Spleen (tissue), 11 donors: ENCODE measurements around the gene HMCN2. TPM values are rescaled to one million over a fixed set of nuclear protein-coding genes. Genes with fewer than 3 reads are reported as not detected.

Experiments used
- DNase-seq: peaks from one replicate; pipeline ENCODE4 v3.0.0-alpha.2; 2020
- H3K27ac ChIP-seq, 8 donors: fragments of 200-600 bp; sonication (generic) in 7 of 8; 1 replicate in 4 of 8; 2 replicates in 4 of 8; pipeline versions ENCODE4 v1.5.0 to v1.8.0; 2016 to 2021; ENCODE audit warnings: inconsistent platforms in 4 of 8, mild to moderate bottlenecking in 4 of 8, moderate library complexity in 1 of 8
- H3K27me3 ChIP-seq, 7 donors: fragments of 200-600 bp; sonication (generic) in 6 of 7; replicated peaks in 1 of 7; 1 replicate in 4 of 7; 2 replicates in 3 of 7; pipeline versions ENCODE4 v1.5.0 to v1.8.0; 2016 to 2021; ENCODE audit warnings: inconsistent platforms in 3 of 7, mild to moderate bottlenecking in 1 of 7
- H3K36me3 ChIP-seq, 6 donors: fragments of 200-600 bp; sonication (generic) in 5 of 6; 1 replicate in 4 of 6; 2 replicates in 2 of 6; pipeline versions ENCODE4 v1.5.0 to v1.8.0; 2016 to 2021; ENCODE audit warnings: inconsistent platforms in 2 of 6
- H3K4me1 ChIP-seq, 6 donors: fragments of 200-600 bp; sonication (generic) in 5 of 6; 1 replicate in 3 of 6; 2 replicates in 3 of 6; pipeline versions ENCODE4 v1.5.0 to v1.8.0; 2016 to 2021; ENCODE audit warnings: inconsistent platforms in 3 of 6
- H3K4me3 ChIP-seq, 8 donors: fragments of 200-600 bp; sonication (generic) in 7 of 8; 1 replicate in 4 of 8; 2 replicates in 4 of 8; pipeline versions ENCODE4 v1.5.0 to v1.8.0; 2016 to 2021; ENCODE audit warnings: inconsistent platforms in 4 of 8, mild to moderate bottlenecking in 4 of 8, moderate library complexity in 2 of 8
- H3K9me3 ChIP-seq, 8 donors: fragments of 200-600 bp; sonication (generic) in 7 of 8; 1 replicate in 4 of 8; 2 replicates in 4 of 8; pipeline versions ENCODE4 v1.5.0 to v1.8.0; 2016 to 2021; ENCODE audit warnings: inconsistent platforms in 4 of 8
- CTCF ChIP-seq, 11 experiments: fragments of 200-600 bp in 7 of 11; fragments of 450-650 bp in 4 of 11; sonication (generic) in 4 of 11; IDR thresholded peaks in 8 of 11; conservative IDR thresholded peaks in 3 of 11; 1 replicate in 7 of 11; 2 replicates in 4 of 11; pipeline versions ENCODE4 v1.4.0 to v1.8.0; 2016 to 2021; ENCODE audit warnings: antibody characterized with exemption in 11 of 11, inconsistent platforms in 4 of 11, mild to moderate bottlenecking in 1 of 11
- POLR2A ChIP-seq, 3 donors: fragments of 450-650 bp; IDR thresholded peaks; one replicate each; pipeline ENCODE4 v1.5.1; 2017; ENCODE audit warnings: antibody characterized with exemption in 3 of 3, mild to moderate bottlenecking in 1 of 3
- POLR2AphosphoS5 ChIP-seq, 3 donors: sonication (generic); formaldehyde crosslinking; IDR thresholded peaks; one replicate each; pipeline ENCODE4 v1.5.1; 2017; ENCODE audit warnings: antibody characterized with exemption in 3 of 3
- WGBS, 5 donors: extraction: QIAGEN DNeasy Blood & Tissue Kit in 3 of 5; methylation state at CpG; one replicate each; pipeline versions ENCODE4 v1.1.5 to v1.1.7; 2013 to 2018; 5-methylcytosine and 5-hydroxymethylcytosine counted together
- intact Hi-C: fragments of 100-400 bp; cut with DNase I; formaldehyde crosslinking; loops from one replicate; pipeline ENCODE4 v1.15.0; 2023; ENCODE audit warnings: low total_unique reads
- polyA plus RNA-seq, 3 donors: library from polyadenylated mRNA; stranded (reverse); fragments of 200-250 nt; gene quantifications; one replicate each; pipeline ENCODE4 v1.2.1, GENCODE V29; 2013
- total RNA-seq, 7 donors: library from RNA; depleted of rRNA in 3 of 7; stranded (reverse); fragments of >200 nt in 3 of 7; fragmentation: NEBNext Ultra II Directional in 4 of 7; extraction: Animal tissue kit (Norgen Biotek cat#: 25700) in 4 of 7; gene quantifications; one replicate each; pipeline versions ENCODE4 v1.1.0 to v1.2.1, GENCODE V29; 2016 to 2021
- donor health status: healthy with polysubstance abuse.
- donor health status: DM: no; HTN: no; CAD: no; lungs with moderate emphysema.
- donor health status: DM: no; HTN: no; CAD: no.
- donor health status: Bipolar disorder and iron deficiency.
- donor health status: healthy.
- donor health status: DM: no; HTN: no; CAD: no.
- donor health status: DM: yes; HTN: yes; CAD: no.

HMCN2 gene
- total and polyA plus RNA-seq, 10 donors = 0.09 to 1.9 (median 0.73) TPM

DNA sequence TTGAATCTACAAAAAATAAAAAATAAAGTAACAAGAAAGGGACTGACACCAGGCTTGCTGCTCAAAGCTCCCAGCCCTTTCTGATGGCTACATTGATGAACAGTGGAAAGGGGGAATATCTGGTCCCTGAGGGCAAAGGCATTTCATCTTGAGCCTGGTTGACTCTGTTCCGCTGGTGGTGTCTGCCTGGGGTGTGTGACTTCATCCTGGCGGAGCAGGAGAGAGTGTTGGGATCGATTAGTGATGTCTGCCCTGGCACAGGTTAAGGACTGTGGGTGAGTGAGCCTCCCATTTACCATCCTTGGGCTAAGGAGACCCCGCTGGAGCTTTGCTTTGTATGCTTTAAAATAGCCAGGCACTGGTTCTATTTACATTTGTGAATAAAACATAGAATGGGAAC is 122.3 kb downstream of the HMCN2 start:
- Histone ChIP-seq H3K9me3 (no peaks in the 10 kb centered on the region), H3K4me1 (no peaks in the 10 kb centered on the region), H3K27me3 (peaks cover 0 to 50% (median 4%) of the 10 kb centered on the region in 7 donors), H3K27ac (no peak overlapping the region), H3K36me3 (no peaks in the 10 kb centered on the region), H3K4me3 (no peak overlapping the region)
- TF ChIP-seq POLR2A (IDR thresholded peaks at IDR 0.05) (no peak), CTCF (IDR thresholded peaks at IDR 0.05 in 8 of 11, conservative IDR thresholded peaks at IDR 0.05 in 3 of 11) (no peak), POLR2AphosphoS5 (IDR thresholded peaks at IDR 0.05) (no peak)
- WGBS, 5 donors = 81 to 91% (median 84%) methylated on average over 4 of the region's 4 CpGs
- intact Hi-C loops = no loop called here
- no peak for DNase-seq

GRCh38 chr9:130390390-130390789 is 124.8 kb downstream of the HMCN2 start:
- peaks cover 0 to 43% (median 3%) of the 10 kb centered on the region in 7 donors for H3K27me3 ChIP-seq
- no peak for DNase-seq
- no peaks in the 10 kb centered on the region for H3K36me3 ChIP-seq
- intact Hi-C loops = no loop called here
- WGBS, 5 donors = 56 to 74% (median 62%) methylated on average over 7 of the region's 7 CpGs
- H3K4me1 ChIP-seq = no peaks in the 10 kb centered on the region
- TF ChIP-seq POLR2A (IDR thresholded peaks at IDR 0.05) (no peak), POLR2AphosphoS5 (IDR thresholded peaks at IDR 0.05) (no peak), CTCF (IDR thresholded peaks at IDR 0.05 in 8 of 11, conservative IDR thresholded peaks at IDR 0.05 in 3 of 11) (no peak)
- H3K4me3 ChIP-seq = no peak overlapping the region
- H3K27ac ChIP-seq = no peak overlapping the region
- H3K9me3 ChIP-seq = no peaks in the 10 kb centered on the region

- Histone ChIP-seq H3K4me1 (no peaks in the 10 kb centered on the region), H3K36me3 (no peaks in the 10 kb centered on the region), H3K9me3 (no peaks in the 10 kb centered on the region), H3K4me3 (no peak overlapping the region), H3K27me3 (peaks cover 0 to 37% (median 0%) of the 10 kb centered on the region in 7 donors), H3K27ac (no peak overlapping the region)
- intact Hi-C loops = no loop called here
- no peak for TF ChIP-seq POLR2AphosphoS5 (IDR thresholded peaks at IDR 0.05)
- no peak for TF ChIP-seq POLR2A (IDR thresholded peaks at IDR 0.05)
- no peak for TF ChIP-seq CTCF (IDR thresholded peaks at IDR 0.05 in 8 of 11, conservative IDR thresholded peaks at IDR 0.05 in 3 of 11)
- DNase-seq = no peak
- WGBS, 5 donors = 87 to 100% (median 94%) methylated on average over 9 to 27 of the region's 27 CpGs
These were observed 125.4 kb downstream of the HMCN2 start for GRCh38 chr9:130390986-130391385.

DNA sequence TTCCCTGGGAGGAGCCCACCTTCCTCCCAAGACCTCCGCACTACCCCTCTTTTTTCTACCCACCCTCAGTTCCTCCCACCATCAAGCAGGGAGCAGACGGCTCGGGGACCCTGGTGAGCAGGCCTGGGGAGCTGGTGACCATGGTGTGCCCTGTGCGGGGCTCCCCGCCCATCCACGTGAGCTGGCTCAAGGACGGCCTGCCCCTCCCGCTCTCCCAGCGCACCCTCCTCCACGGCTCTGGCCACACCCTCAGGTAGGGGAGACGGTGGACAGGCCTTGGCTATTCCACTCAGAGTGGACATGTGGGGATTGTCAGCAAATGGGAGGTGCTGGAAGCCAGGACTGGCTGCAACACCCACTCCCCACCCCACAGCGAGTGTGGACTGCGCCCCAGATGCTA is 126.3 kb downstream of the HMCN2 start:
- WGBS, 5 donors = 76 to 88% (median 85%) methylated on average over 13 of the region's 13 CpGs
- Histone ChIP-seq H3K4me1 (no peaks in the 10 kb centered on the region), H3K36me3 (no peaks in the 10 kb centered on the region), H3K9me3 (no peaks in the 10 kb centered on the region), H3K27me3 (peaks cover 0 to 36% (median 0%) of the 10 kb centered on the region in 7 donors), H3K27ac (no peak overlapping the region), H3K4me3 (no peak overlapping the region)
- intact Hi-C loops = no loop called here
- no peak for DNase-seq
- TF ChIP-seq POLR2A (IDR thresholded peaks at IDR 0.05) (no peak), CTCF (IDR thresholded peaks at IDR 0.05 in 8 of 11, conservative IDR thresholded peaks at IDR 0.05 in 3 of 11) (no peak), POLR2AphosphoS5 (IDR thresholded peaks at IDR 0.05) (no peak)
